ENCODE data around the gene WDFY4.

GRCh38 chr10:48683868-48684267 lies 805 bp upstream of the WDFY4 start:
- TF ChIP-seq CTCF (IDR thresholded peaks at IDR 0.05; ENCODE audit: insufficient read depth, low read depth, low read length) (no peak), EZH2 (IDR thresholded peaks at IDR 0.05; ENCODE audit: insufficient read depth, low read length) (no peak)

Measured in astrocyte (in vitro differentiated cells and primary cell).